BJ (cell line): Measurements from ENCODE around the gene PLIN4. TPM values are rescaled to one million over a fixed set of nuclear protein-coding genes. Genes with fewer than 3 reads are reported as not detected.

Experiments used
- CTCF ChIA-PET: fragments of 350-600 bp; formaldehyde crosslinking; extraction: SDS; loops from one replicate; lab custom pipeline; 2021; ENCODE audit warnings: antibody characterized with exemption, inconsistent platforms; lab: Yijun Ruan, JAX
- POLR2A ChIA-PET: fragments of 300-600 bp; sonication (Branson Sonifier 250); formaldehyde crosslinking; extraction: SDS; loops from one replicate; lab custom pipeline; 2021; ENCODE audit warnings: antibody characterized with exemption; lab: Charles Lee
- DNase-seq: peaks from one replicate; pipeline ENCODE4 v3.0.0-alpha.2; 2011; ENCODE audit warnings: low read depth
- H3K27me3 ChIP-seq: 2 replicates; pipeline ENCODE4 v1.6.0; 2011; ENCODE audit warnings: low read length; ENCODE audit not compliant: control insufficient read depth, insufficient read depth
- H3K36me3 ChIP-seq: 2 replicates; pipeline ENCODE4 v1.5.1; 2011; ENCODE audit warnings: low read length; ENCODE audit not compliant: control insufficient read depth, insufficient read depth
- H3K4me3 ChIP-seq: 2 replicates; pipeline ENCODE4 v1.5.1; 2011; ENCODE audit warnings: low read depth, mild to moderate bottlenecking, control low read depth, low read length
- CTCF ChIP-seq: IDR thresholded peaks from 2 replicates; pipeline ENCODE4 v1.5.1; 2011; ENCODE audit warnings: low read depth, mild to moderate bottlenecking, control low read depth, inconsistent platforms, low read length, moderate library complexity; ENCODE audit not compliant: insufficient read depth
- polyA plus RNA-seq: library from polyadenylated mRNA; depleted of rRNA; stranded (reverse); fragments of >200 nt; gene quantifications from 2 replicates; pipeline ENCODE4 v1.2.3, GENCODE V29; 2011

Gene PLIN4
- polyA plus RNA-seq, 1 experiment: 0.01 TPM

- DNase-seq: no peak
- Histone ChIP-seq H3K36me3 (peaks cover 16% of the 10 kb centered on the region), H3K27me3 (no peaks in the 10 kb centered on the region), H3K4me3 (no peak overlapping the region)
- POLR2A ChIA-PET: no interaction called here
- TF ChIP-seq CTCF: no peak
- CTCF ChIA-PET: interaction anchor here (3.0 kb wide), 1 partner anchor 19 kb away, joined by 10 read pairs; no protein-coding TSS in a partner anchor
Observed at GRCh38 chr19:4504297-4504701, 14.0 kb downstream of the PLIN4 start.

- no peak for TF ChIP-seq CTCF
- CTCF ChIA-PET: interaction anchor here (3.0 kb wide), 1 partner anchor 20 kb away, joined by 10 read pairs; no protein-coding TSS in a partner anchor
- Histone ChIP-seq H3K4me3 (no peak overlapping the region), H3K36me3 (peaks cover 16% of the 10 kb centered on the region), H3K27me3 (no peaks in the 10 kb centered on the region)
- POLR2A ChIA-PET: no interaction called here
- DNase-seq: no peak
Observed at GRCh38 chr19:4503825-4504170, 14.5 kb downstream of the PLIN4 start.

GRCh38 chr19:4503132-4503824 lies 15.0 kb downstream of the PLIN4 start:
- TF ChIP-seq CTCF: no peak
- H3K36me3 ChIP-seq: peaks cover 20% of the 10 kb centered on the region
- DNase-seq: no peak
- H3K27me3 ChIP-seq: no peaks in the 10 kb centered on the region
- CTCF ChIA-PET: interaction anchor here (3.0 kb wide), 1 partner anchor 20 kb away, joined by 10 read pairs; no protein-coding TSS in a partner anchor
- no peak overlapping the region for H3K4me3 ChIP-seq
- POLR2A ChIA-PET: no interaction called here

- Histone ChIP-seq H3K27me3 (no peaks in the 10 kb centered on the region), H3K4me3 (no peak overlapping the region), H3K36me3 (peaks cover 27% of the 10 kb centered on the region)
- no peak for DNase-seq
- no peak for TF ChIP-seq CTCF
- ChIA-PET CTCF (interaction anchor here (3.0 kb wide), 1 partner anchor 21 kb away, joined by 10 read pairs; no protein-coding TSS in a partner anchor), POLR2A (no interaction called here)
Observed at GRCh38 chr19:4502282-4503131, 15.8 kb downstream of the PLIN4 start.

- Histone ChIP-seq H3K27me3 (no peaks in the 10 kb centered on the region), H3K4me3 (no peak overlapping the region), H3K36me3 (peaks cover 29% of the 10 kb centered on the region)
- POLR2A ChIA-PET: no interaction called here
- CTCF ChIA-PET: no interaction called here
- TF ChIP-seq CTCF: no peak
- no peak for DNase-seq
Observed at GRCh38 chr19:4501691-4502090, 16.6 kb downstream of the PLIN4 start.
